HG02884 (cell line): ENCODE measurements around the gene BCKDK.
"Not testable (repeated sequence)": the region's sequence is repeated elsewhere in the genome, so short reads cannot be mapped to it uniquely, and the experiment has no call there.

Experiments
- ATAC-seq: cut with Tn5 transposase; IDR thresholded peaks from one replicate; pipeline ENCODE4 v1.9.1; 2021; ENCODE audit warnings: mild to moderate bottlenecking, moderate library complexity; ENCODE audit not compliant: unreplicated experiment

Gene BCKDK

GRCh38 chr16:31094424-31095120 lies 13.6 kb upstream of the BCKDK start, which contains the start of gene VKORC1:
TSS of gene VKORC1 (minus strand) at chr16:31094797. CDS start at chr16:31094729, 68 bp downstream.
- ATAC-seq = peak; percentile 83

GRCh38 chr16:31099860-31100638 lies 8.1 kb upstream of the BCKDK start:
- no peak for ATAC-seq

GRCh38 chr16:31100876-31101641 lies 7.1 kb upstream of the BCKDK start:
- ATAC-seq = not testable (repeated sequence)

GRCh38 chr16:31105677-31106213 lies 2.4 kb upstream of the BCKDK start:
- ATAC-seq = peak; percentile 39

DNA sequence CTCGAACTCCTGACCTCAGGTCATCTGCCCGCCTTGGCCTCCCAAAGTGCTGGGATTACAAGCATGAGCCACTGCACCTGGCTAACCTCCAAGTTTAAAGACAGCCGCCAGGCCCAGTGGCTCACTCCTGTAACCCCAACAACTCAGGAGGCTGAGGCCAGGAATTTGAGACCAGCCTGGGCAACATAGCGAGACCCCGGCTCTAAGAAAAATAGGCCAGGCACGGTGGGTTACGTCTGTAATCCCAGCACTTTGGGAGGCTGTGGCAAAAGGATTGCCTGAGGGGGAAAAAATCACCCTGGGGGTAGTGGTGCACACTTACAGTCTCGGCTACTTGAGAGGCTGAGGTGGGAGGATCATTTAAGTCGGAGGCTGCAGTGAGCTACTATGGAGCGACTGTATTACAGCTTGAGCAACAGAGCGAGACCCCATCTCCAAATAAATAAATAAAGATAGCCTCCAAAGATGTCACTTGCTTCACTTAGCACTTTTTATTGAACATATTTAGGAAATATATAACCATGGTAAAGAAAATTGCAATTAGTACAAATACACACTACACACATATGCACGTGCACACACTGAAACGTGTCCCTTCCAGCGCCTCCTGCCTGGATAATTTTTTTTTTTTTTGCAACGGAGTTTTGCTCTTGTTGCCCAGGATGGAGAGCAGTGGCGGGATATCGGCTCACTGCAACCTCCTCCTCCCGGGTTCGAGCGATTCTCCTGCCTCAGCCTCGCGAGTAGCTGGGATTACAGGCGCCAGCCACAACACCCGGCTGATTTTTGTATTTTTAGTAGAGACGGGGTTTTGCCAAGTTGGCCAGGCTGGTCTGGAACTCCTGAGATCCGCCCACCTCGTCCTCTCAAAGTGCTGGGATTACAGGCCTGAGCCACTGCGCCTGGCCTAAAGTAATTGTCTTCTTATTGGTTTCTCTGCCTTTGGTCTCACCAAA lies 1.4 kb upstream of the BCKDK start:
- no peak for ATAC-seq

DNA sequence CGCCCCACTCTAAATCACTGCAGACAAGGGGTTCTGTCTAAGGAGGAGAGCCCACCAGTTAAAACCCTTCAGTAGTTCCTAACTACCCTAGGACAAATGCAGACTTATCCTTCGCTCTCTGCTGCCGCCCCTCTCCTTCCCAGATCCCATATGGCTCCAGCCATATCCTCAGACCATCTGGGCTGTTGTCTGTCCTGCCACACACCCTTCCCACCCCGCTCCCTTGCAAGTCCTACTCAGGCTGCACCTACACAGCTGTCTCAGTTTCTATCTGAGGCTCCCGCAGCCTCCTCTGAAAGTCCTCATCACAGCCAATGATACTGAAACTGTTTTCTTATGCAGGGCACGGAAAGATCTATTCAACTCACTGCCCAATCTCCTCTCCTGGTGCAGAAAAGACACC lies 720 bp upstream of the BCKDK start:
- ATAC-seq = peak; percentile 53

DNA sequence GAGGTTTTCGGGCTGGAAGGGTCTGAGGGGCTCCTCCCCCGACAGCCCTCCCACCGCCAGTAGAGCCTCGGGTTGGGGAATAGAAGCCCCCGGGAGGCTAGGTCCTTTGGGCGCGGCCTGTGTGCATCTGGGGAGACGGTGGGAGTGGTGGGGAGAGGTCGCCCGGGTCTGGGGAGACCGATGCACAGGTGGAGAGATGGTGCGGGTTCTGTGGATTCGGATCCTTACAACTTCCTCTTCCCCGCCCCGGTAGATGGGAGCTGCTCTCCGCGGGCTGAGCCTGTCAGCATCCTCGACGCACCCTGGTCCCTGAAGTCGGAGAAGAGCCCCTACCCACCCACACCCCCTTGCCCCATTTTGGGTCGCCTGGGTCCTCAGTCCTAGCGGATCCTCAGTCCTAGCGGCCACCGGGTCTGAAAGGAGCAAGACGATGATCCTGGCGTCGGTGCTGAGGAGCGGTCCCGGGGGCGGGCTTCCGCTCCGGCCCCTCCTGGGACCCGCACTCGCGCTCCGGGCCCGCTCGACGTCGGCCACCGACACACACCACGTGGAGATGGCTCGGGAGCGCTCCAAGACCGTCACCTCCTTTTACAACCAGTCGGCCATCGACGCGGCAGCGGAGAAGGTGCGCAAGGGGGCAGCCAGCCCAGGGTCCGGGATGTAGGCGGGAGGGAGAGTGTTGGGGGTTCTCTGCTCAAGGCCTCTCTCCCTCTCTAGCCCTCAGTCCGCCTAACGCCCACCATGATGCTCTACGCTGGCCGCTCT lies 790 bp downstream of the BCKDK start:
- no peak for ATAC-seq

DNA sequence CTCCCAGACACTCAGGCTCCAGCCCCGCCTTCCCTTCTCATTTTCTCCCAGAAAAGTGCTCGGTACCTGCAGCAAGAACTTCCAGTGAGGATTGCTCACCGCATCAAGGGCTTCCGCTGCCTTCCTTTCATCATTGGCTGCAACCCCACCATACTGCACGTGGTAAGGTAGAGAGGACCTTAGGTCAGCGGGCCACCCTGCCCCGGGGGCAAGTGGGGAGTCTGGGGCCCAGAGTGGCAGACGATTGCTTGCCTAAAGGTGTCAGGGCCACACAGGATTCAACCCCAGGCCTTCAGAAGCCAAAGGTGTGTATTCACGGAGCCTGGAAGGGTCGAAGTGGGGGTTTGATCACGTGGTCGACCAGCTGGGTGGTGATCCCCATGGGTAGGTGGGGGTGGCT lies 1.4 kb downstream of the BCKDK start:
- ATAC-seq = no peak

DNA sequence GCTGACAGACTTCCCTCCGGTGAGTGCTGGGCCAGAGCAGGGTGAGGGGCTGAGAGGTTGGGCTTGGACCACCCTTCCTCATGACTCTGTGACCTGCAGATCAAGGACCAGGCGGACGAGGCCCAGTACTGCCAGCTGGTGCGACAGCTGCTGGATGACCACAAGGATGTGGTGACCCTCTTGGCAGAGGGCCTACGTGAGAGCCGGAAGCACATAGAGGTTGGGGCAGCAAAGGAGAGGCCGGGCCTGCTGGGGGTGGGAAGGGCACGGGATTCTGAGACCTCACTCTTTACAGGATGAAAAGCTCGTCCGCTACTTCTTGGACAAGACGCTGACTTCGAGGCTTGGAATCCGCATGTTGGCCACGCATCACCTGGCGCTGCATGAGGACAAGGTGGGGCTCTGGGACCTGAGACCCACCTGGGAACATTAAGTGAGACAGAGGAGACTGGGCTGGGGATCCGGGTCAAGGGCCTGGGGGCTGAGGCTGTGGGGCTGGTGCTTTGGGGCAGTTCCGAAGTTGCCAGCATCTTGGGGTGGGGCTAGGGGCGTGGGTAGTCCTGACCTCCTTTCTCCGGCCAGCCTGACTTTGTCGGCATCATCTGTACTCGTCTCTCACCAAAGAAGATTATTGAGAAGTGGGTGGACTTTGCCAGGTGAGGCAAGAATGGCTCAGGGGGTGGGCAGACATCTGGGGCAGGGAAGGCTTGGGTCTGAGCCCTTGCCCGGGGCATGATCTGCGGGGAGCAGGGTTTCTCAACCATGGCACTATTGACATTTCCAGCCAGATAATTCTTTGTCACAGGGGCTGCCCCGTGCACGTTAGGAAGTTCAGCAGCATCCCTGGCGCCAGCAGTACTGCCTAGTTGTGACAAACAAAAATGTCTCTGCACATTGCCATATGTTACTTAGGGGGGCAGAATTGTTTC lies 2.2 kb downstream of the BCKDK start:
- no peak for ATAC-seq

- ATAC-seq = no peak
Measured at GRCh38 chr16:31111881-31112466, 3.8 kb downstream of the BCKDK start.

DNA sequence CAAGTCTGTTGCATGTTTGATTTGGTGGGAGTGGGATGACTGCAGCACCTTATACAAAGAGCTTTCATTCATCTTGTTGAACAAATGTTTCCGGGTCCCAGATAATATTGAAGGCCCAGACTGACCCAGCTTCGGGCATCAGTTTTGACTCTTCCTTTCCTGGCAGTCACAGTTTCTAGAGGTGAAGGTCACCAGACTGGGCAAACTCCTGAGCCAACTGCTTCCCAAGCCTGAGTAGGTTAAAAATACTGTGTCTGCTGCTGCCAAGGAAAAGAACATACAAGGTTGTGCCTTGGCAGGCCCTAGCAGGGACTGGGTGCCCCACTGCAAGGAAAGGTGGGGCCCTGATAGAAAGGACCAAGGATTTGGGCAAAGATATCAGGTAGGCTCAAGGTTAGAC lies 4.5 kb downstream of the BCKDK start:
- no peak for ATAC-seq

- no peak for ATAC-seq
Measured at GRCh38 chr16:31113121-31114120, 5.2 kb downstream of the BCKDK start.

- ATAC-seq = no peak
Measured at GRCh38 chr16:31114468-31114867, 6.3 kb downstream of the BCKDK start.

GRCh38 chr16:31117384-31118222 lies 9.4 kb downstream of the BCKDK start, which contains the start of gene KAT8:
TSS of gene KAT8 (plus strand) at chr16:31117664. CDS start at chr16:31117682, 18 bp downstream.
- peak; percentile 88 for ATAC-seq

DNA sequence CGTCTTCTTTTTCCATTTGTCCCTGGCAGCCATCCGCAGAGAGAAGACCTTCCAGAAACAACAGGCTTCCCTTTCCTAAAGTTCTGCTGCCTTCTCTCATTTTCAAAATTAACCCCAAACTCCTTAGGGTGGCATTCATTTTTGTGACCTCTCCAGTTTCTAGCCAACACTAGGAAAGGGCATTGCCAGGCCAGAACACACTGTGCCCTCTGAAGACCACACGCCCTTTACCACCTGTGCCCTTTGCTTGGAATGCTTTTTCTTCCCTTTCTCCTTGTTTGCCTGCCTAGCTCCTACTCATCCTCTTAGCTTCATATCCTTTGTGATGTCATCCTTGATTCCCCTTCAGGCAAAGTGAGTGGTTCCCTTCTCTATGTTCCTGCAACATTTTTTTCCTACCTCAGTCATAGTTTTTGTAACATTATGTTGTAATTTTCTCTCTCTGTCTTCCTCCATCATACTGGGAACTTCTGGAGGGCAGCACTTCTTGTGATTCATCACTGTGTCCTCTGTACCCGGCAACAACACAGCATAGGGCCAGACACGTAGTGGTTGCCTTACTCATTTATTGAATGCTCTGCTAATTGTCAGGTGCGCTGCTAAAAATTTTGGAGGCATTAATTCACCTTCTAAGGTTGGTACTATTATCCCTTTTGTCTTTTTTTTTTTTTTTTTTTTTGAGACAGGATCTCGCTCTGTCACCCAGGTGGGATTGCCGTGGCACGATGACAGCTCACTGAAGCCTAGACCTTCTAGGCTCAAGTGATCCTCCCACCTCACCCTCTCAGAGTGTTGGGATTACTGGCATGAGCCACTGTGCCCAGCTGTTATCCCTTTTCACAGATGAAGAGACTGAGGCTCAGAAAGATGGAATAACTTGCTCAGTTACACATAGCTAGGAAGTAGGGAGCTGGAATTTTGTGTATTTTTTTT lies 10.3 kb downstream of the BCKDK start:
- ATAC-seq = no peak
